Measurements from ENCODE around the gene RNU6-9. TPM values are rescaled to one million over a fixed set of nuclear protein-coding genes. Genes with fewer than 3 reads are reported as not detected.

Gene RNU6-9
- total and polyA plus RNA-seq, 2 of the 13 experiments (the other 11 are each of a cell fraction or from before 2014, with no cell fraction given): under 0.01 TPM; not detected in 1

GRCh38 chr19:934865-935479 is 41.7 kb downstream of the RNU6-9 start (continued):
- TF ChIP-seq STAT5B (CRISPR knock-in tag; IDR thresholded peaks at IDR 0.05): no peak
- TF ChIP-seq ARID5B (CRISPR knock-in tag; IDR thresholded peaks at IDR 0.05): peak; percentile 95
- TF ChIP-seq YEATS2 (CRISPR knock-in tag; IDR thresholded peaks at IDR 0.05; ENCODE audit: borderline replicate concordance): peak; percentile 87; the same call in 1 of the 2 replicates
- TF ChIP-seq ZNF597 (CRISPR knock-in tag; IDR thresholded peaks at IDR 0.05): no peak
- peak; percentile 94 for TF ChIP-seq FOXP4 (CRISPR knock-in tag; IDR thresholded peaks at IDR 0.05)
- TF ChIP-seq ZBTB44 (CRISPR knock-in tag; IDR thresholded peaks at IDR 0.05): no peak
- peak in 1 of 2 experiments; percentile 100; a peak in 2 of 4 replicates for TF ChIP-seq KLF16 (CRISPR knock-in tag; IDR thresholded peaks at IDR 0.05)
- TF ChIP-seq ZSCAN31 (CRISPR knock-in tag; IDR thresholded peaks at IDR 0.05; ENCODE audit: low read depth): peak; percentile 70; the same call in 1 of the 2 replicates
- TF ChIP-seq NFYB (CRISPR knock-in tag; IDR thresholded peaks at IDR 0.05): no peak
- no peak for TF ChIP-seq FUBP1 (CRISPR knock-in tag; IDR thresholded peaks at IDR 0.05; ENCODE audit: borderline replicate concordance)
- peak; percentile 99 for TF ChIP-seq ERF (CRISPR knock-in tag; IDR thresholded peaks at IDR 0.05)
- TF ChIP-seq PHF20 (CRISPR knock-in tag; IDR thresholded peaks at IDR 0.05): peak; percentile 43
- TF ChIP-seq NPAS2 (CRISPR knock-in tag; IDR thresholded peaks at IDR 0.05; ENCODE audit: borderline replicate concordance): peak; percentile 82; the same call in 1 of the 2 replicates
- TF ChIP-seq ZNF512 (CRISPR knock-in tag; IDR thresholded peaks at IDR 0.05): no peak

All from HepG2 (cell line).